HG02970 (cell line): ENCODE data around the gene TMEM131.
"Not testable (repeated sequence)": the region's sequence is repeated elsewhere in the genome, so short reads cannot be mapped to it uniquely, and the experiment has no call there.

Experiments used
- ATAC-seq: cut with Tn5 transposase; IDR thresholded peaks from one replicate; pipeline ENCODE4 v1.9.1; 2021; ENCODE audit warnings: mild to moderate bottlenecking, moderate library complexity, moderate number of reproducible peaks; ENCODE audit not compliant: unreplicated experiment, low FRiP score

Gene TMEM131

GRCh38 chr2:97963079-97963406 is 32.7 kb downstream of the TMEM131 start:
- ATAC-seq: no peak

- ATAC-seq: no peak
Measured at GRCh38 chr2:97961534-97961933, 34.2 kb downstream of the TMEM131 start.

- no peak for ATAC-seq
Measured at GRCh38 chr2:97958184-97958583, 37.6 kb downstream of the TMEM131 start.

- no peak for ATAC-seq
Measured at GRCh38 chr2:97957432-97958183, 38.1 kb downstream of the TMEM131 start.

GRCh38 chr2:97956753-97957152 is 39.0 kb downstream of the TMEM131 start:
- not testable (repeated sequence) for ATAC-seq

GRCh38 chr2:97953853-97954252 is 41.9 kb downstream of the TMEM131 start:
- no peak for ATAC-seq

GRCh38 chr2:97952357-97952756 is 43.4 kb downstream of the TMEM131 start:
- ATAC-seq: no peak

GRCh38 chr2:97951155-97951680 is 44.5 kb downstream of the TMEM131 start:
- ATAC-seq: no peak

GRCh38 chr2:97950329-97951154 is 45.2 kb downstream of the TMEM131 start:
- no peak for ATAC-seq

- no peak for ATAC-seq
Measured at GRCh38 chr2:97948926-97949325, 46.8 kb downstream of the TMEM131 start.

GRCh38 chr2:97945791-97946190 is 50.0 kb downstream of the TMEM131 start:
- ATAC-seq: no peak

- no peak for ATAC-seq
Measured at GRCh38 chr2:97936881-97937280, 58.9 kb downstream of the TMEM131 start.

- ATAC-seq: no peak
Measured at GRCh38 chr2:97936199-97936598, 59.5 kb downstream of the TMEM131 start.

GRCh38 chr2:97935719-97936161 is 60.0 kb downstream of the TMEM131 start:
- no peak for ATAC-seq

GRCh38 chr2:97932975-97933662 is 62.6 kb downstream of the TMEM131 start:
- ATAC-seq: no peak

- ATAC-seq: no peak
Measured at GRCh38 chr2:97931858-97932225, 63.9 kb downstream of the TMEM131 start.

GRCh38 chr2:97931118-97931857 is 64.5 kb downstream of the TMEM131 start:
- ATAC-seq: no peak

- no peak for ATAC-seq
Measured at GRCh38 chr2:97928591-97928990, 67.2 kb downstream of the TMEM131 start.

GRCh38 chr2:97926946-97927345 is 68.8 kb downstream of the TMEM131 start:
- no peak for ATAC-seq

GRCh38 chr2:97924194-97924593 is 71.6 kb downstream of the TMEM131 start:
- no peak for ATAC-seq
